PC-9 (cell line): Measurements from ENCODE around the gene FBN1. TPM values are rescaled to one million over a fixed set of nuclear protein-coding genes. Genes with fewer than 3 reads are reported as not detected.

Source experiments
- BruUV-seq: library from RNA; stranded (reverse); fragments of 400-500 nt; replicated peaks from 2 replicates; lab custom pipeline; 2021; lab: Mats Ljungman, UMichigan
- CTCF ChIA-PET: fragments of 300-600 bp; sonication (Branson Sonifier 250); formaldehyde crosslinking; loops from one replicate; lab custom pipeline; 2022; ENCODE audit warnings: antibody characterized with exemption; lab: Charles Lee
- POLR2A ChIA-PET: fragments of 300-600 bp; sonication (Branson Sonifier 250); formaldehyde crosslinking; loops from one replicate; lab custom pipeline; 2022; ENCODE audit warnings: antibody characterized with exemption; ENCODE audit not compliant: unreplicated experiment; lab: Charles Lee
- DNase-seq, 2 experiments: peaks; one replicate each; pipeline versions ENCODE4 v3.0.0 to v3.0.0-alpha.2; 2015 to 2022; ENCODE audit warnings: mixed read lengths in 1 of 2
- H2AFZ ChIP-seq: fragments of 200-600 bp; sonication (generic); 2 replicates; pipeline ENCODE4 v1.8.1; 2017; ENCODE audit warnings: antibody characterized with exemption
- H3F3A ChIP-seq: fragments of 200-600 bp; sonication (generic); 2 replicates; pipeline ENCODE4 v1.8.1; 2017; ENCODE audit warnings: antibody characterized with exemption, mild to moderate bottlenecking, low read depth; ENCODE audit not compliant: insufficient read depth
- H3K27ac ChIP-seq: fragments of 200-600 bp; sonication (generic); 2 replicates; pipeline ENCODE4 v1.6.1; 2016; ENCODE audit warnings: mixed run types
- H3K27me3 ChIP-seq: fragments of 200-600 bp; sonication (generic); 2 replicates; pipeline ENCODE4 v1.6.1; 2016; ENCODE audit warnings: low read depth, mixed run types; ENCODE audit not compliant: insufficient read depth
- H3K36me3 ChIP-seq: fragments of 200-600 bp; sonication (generic); 2 replicates; pipeline ENCODE4 v1.6.1; 2016; ENCODE audit warnings: low read depth, mixed run types
- H3K4me1 ChIP-seq: fragments of 200-600 bp; sonication (generic); replicated peaks from 2 replicates; pipeline ENCODE4 v1.6.1; 2016; ENCODE audit warnings: mixed run types; ENCODE audit not compliant: insufficient read depth
- H3K4me2 ChIP-seq: fragments of 200-600 bp; sonication (generic); 2 replicates; pipeline ENCODE4 v1.6.1; 2017; ENCODE audit warnings: mixed run types
- H3K4me3 ChIP-seq: fragments of 200-600 bp; sonication (generic); 2 replicates; pipeline ENCODE4 v1.6.1; 2016; ENCODE audit warnings: mixed run types
- H3K79me2 ChIP-seq: fragments of 200-600 bp; sonication (generic); 2 replicates; pipeline ENCODE4 v1.6.1; 2017; ENCODE audit warnings: low read depth, mixed run types
- H3K9me2 ChIP-seq: fragments of 200-600 bp; sonication (generic); 2 replicates; pipeline ENCODE4 v1.8.1; 2017; ENCODE audit warnings: mild to moderate bottlenecking; ENCODE audit not compliant: insufficient read depth
- H3K9me3 ChIP-seq: fragments of 200-600 bp; sonication (generic); 2 replicates; pipeline ENCODE4 v1.8.1; 2016; ENCODE audit warnings: low read depth; ENCODE audit not compliant: insufficient read depth
- H4K20me1 ChIP-seq: fragments of 200-600 bp; sonication (generic); 2 replicates; pipeline ENCODE4 v1.8.1; 2017; ENCODE audit not compliant: insufficient read depth
- CTCF ChIP-seq: fragments of 200-600 bp; sonication (generic); conservative IDR thresholded peaks from 2 replicates; pipeline ENCODE4 v1.6.1; 2017; ENCODE audit warnings: mixed run types, antibody characterized with exemption, mild to moderate bottlenecking, moderate library complexity
- EZH2 ChIP-seq: fragments of 200-600 bp; sonication (generic); IDR thresholded peaks from 2 replicates; pipeline ENCODE4 v1.8.0; 2017; ENCODE audit warnings: antibody characterized with exemption, low read depth
- intact Hi-C: fragments of 100-400 bp; cut with micrococcal nuclease; formaldehyde crosslinking; loops from one replicate; pipeline ENCODE4 v1.10.0; 2022; ENCODE audit not compliant: unreplicated experiment
- total RNA-seq: library from RNA; stranded (reverse); gene quantifications from 2 replicates; pipeline ENCODE4 v1.2.3, GENCODE V29; 2021

FBN1 gene
- total RNA-seq, 1 experiment from 2014 or later: 1.3 TPM

GRCh38 chr15:48456134-48456533 lies 189.4 kb downstream of the FBN1 start:
- no peak overlapping the region for H3K4me2 ChIP-seq
- H3F3A ChIP-seq: no peaks in the 10 kb centered on the region
- H3K79me2 ChIP-seq: no peaks in the 10 kb centered on the region
- no TSS peak for BruUV-seq
- no peaks in the 10 kb centered on the region for H3K36me3 ChIP-seq
- intact Hi-C loops: no loop called here
- H3K27me3 ChIP-seq: no peaks in the 10 kb centered on the region
- no peaks in the 10 kb centered on the region for H4K20me1 ChIP-seq
- H3K4me1 ChIP-seq: 0 out of 2 replicates have a peak, but pooled peaks cover 2% of the 10 kb centered on the region
- H3K4me3 ChIP-seq: no peak overlapping the region
- no peaks in the 10 kb centered on the region for H3K9me2 ChIP-seq
- H2AFZ ChIP-seq: no peak overlapping the region
- TF ChIP-seq CTCF: no peak
- TF ChIP-seq EZH2: no peak
- DNase-seq: no peak
- no peak overlapping the region for H3K27ac ChIP-seq
- CTCF ChIA-PET: no interaction called here
- no peaks in the 10 kb centered on the region for H3K9me3 ChIP-seq
- POLR2A ChIA-PET: no interaction called here

- H3K4me3 ChIP-seq: no peak overlapping the region
- TF ChIP-seq CTCF: no peak
- TF ChIP-seq EZH2: no peak
- BruUV-seq: no TSS peak
- no peak overlapping the region for H3K4me2 ChIP-seq
- H3K9me2 ChIP-seq: no peaks in the 10 kb centered on the region
- intact Hi-C loops: no loop called here
- peaks cover 22% of the 10 kb centered on the region for H3K4me1 ChIP-seq
- no peaks in the 10 kb centered on the region for H3F3A ChIP-seq
- no peaks in the 10 kb centered on the region for H3K9me3 ChIP-seq
- ChIA-PET POLR2A (no interaction called here), CTCF (no interaction called here)
- H3K27me3 ChIP-seq: no peaks in the 10 kb centered on the region
- no peaks in the 10 kb centered on the region for H4K20me1 ChIP-seq
- no peaks in the 10 kb centered on the region for H3K79me2 ChIP-seq
- no peak overlapping the region for H3K27ac ChIP-seq
- DNase-seq: no peak
- no peak overlapping the region for H2AFZ ChIP-seq
- H3K36me3 ChIP-seq: no peaks in the 10 kb centered on the region
Observed at GRCh38 chr15:48451736-48452135, 193.8 kb downstream of the FBN1 start.

- H3K9me2 ChIP-seq: no peaks in the 10 kb centered on the region
- BruUV-seq: no TSS peak
- H4K20me1 ChIP-seq: no peaks in the 10 kb centered on the region
- H3K27me3 ChIP-seq: no peaks in the 10 kb centered on the region
- H3K9me3 ChIP-seq: no peaks in the 10 kb centered on the region
- ChIA-PET CTCF (no interaction called here), POLR2A (interaction anchor here (0.7 kb wide), 1 partner anchor 9 kb away, joined by 6 read pairs; no protein-coding TSS in a partner anchor)
- no peak overlapping the region for H3K4me2 ChIP-seq
- no peaks in the 10 kb centered on the region for H3K36me3 ChIP-seq
- DNase-seq: no peak
- intact Hi-C loops: no loop called here
- H3K27ac ChIP-seq: no peak overlapping the region
- H2AFZ ChIP-seq: no peak overlapping the region
- H3K4me1 ChIP-seq: peaks cover 24% of the 10 kb centered on the region
- TF ChIP-seq CTCF (no peak), EZH2 (no peak)
- H3F3A ChIP-seq: no peaks in the 10 kb centered on the region
- no peak overlapping the region for H3K4me3 ChIP-seq
- no peaks in the 10 kb centered on the region for H3K79me2 ChIP-seq
Observed at GRCh38 chr15:48451241-48451640, 194.3 kb downstream of the FBN1 start.
